ENCODE results near the gene NOL11.
"Not testable (repeated sequence)": the region's sequence is repeated elsewhere in the genome, so short reads cannot be mapped to it uniquely, and the experiment has no call there.

Gene NOL11

DNA sequence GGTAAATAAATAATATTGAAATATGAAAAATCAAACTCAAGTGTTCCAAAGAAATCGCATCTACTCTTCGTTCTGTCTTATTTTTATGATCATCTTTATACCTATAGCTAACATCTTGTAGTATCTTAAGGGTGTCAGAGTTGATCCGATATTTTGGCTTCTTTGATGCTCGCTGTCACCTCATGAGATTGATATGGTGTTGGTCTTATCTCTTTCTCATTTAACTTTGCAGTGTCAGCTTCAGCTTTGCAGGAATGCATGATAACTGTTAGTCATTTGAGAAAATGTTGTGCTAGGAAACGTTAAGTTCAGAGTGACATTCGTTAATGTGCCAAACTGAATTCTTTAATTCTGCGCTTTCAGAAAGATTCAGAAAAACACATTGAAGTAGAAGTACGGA lies 19.4 kb downstream of the NOL11 start:
- Histone ChIP-seq H3K27ac (ENCODE audit: low read depth, low read length) (no peak overlapping the region), H3K9me3 (ENCODE audit: low read length) (no peaks in the 10 kb centered on the region), H3K9ac (ENCODE audit: low read length) (no peak overlapping the region), H3K27me3 (ENCODE audit: control insufficient read depth in 1 of 2, insufficient read depth in 2 of 2, low read length in 2 of 2) (no peaks in the 10 kb centered on the region), H3K4me1 (ENCODE audit: insufficient read depth, low read length) (no peaks in the 10 kb centered on the region), H3K4me3 (ENCODE audit: low read depth in 1 of 2, low read length in 2 of 2) (no peak overlapping the region), H3K36me3 (ENCODE audit: insufficient read depth, low read length) (peaks cover 66% of the 10 kb centered on the region)

GRCh38 chr17:67742025-67742424 lies 24.3 kb downstream of the NOL11 start:
- peaks cover 63% of the 10 kb centered on the region for H3K36me3 ChIP-seq (ENCODE audit: insufficient read depth, low read length)
- H3K9ac ChIP-seq (ENCODE audit: low read length), result no peak overlapping the region
- H3K4me1 ChIP-seq (ENCODE audit: insufficient read depth, low read length), result no peaks in the 10 kb centered on the region
- H3K4me3 ChIP-seq (ENCODE audit: low read depth in 1 of 2, low read length in 2 of 2), result no peak overlapping the region
- no peak overlapping the region for H3K27ac ChIP-seq (ENCODE audit: low read depth, low read length)
- H3K9me3 ChIP-seq (ENCODE audit: low read length), result no peaks in the 10 kb centered on the region
- no peaks in the 10 kb centered on the region for H3K27me3 ChIP-seq (ENCODE audit: control insufficient read depth in 1 of 2, insufficient read depth in 2 of 2, low read length in 2 of 2)

DNA sequence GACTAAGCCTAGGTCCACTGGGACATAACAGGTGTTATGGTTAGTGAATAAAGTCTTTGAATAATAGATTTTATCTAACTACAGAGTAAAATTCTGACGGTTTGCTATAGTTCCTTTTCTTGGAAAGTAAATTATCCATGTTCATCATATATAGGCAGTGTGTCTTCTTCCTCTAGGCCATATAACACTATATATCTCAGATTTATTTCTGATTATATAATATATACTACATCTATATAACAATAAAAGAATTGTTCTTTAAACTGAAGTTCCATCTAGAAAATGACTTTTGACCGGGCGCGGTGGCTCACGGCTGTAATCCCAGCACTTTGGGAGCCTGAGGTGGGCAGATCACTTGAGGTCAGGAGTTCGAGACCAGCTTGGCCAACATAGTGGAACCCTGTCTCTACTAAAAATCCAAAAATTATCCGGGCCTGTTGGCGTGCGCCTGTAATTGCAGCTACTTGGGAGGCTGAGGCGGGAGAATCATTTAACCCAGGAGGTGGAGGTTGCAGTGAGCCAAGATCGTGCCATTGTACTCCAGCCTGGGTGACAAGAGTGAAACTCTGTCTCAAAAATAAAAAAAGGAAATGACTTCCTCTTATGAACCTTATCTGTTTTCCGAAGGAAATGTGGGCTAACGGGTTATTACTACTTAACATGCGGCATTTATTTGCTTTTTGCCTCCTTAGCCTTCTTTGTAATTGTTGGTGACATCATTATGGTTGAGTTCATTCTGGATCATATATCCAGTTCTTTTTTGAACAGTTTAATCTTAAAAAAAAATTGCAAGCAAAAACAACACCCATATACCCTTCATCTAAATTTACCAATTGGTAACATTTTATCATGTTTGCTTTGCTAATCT lies 29.2 kb downstream of the NOL11 start:
- no peak overlapping the region for H3K9ac ChIP-seq (ENCODE audit: low read length)
- H3K27ac ChIP-seq (ENCODE audit: low read depth, low read length), result no peak overlapping the region
- H3K4me3 ChIP-seq (ENCODE audit: low read depth in 1 of 2, low read length in 2 of 2), result no peak overlapping the region
- no peaks in the 10 kb centered on the region for H3K27me3 ChIP-seq (ENCODE audit: control insufficient read depth in 1 of 2, insufficient read depth in 2 of 2, low read length in 2 of 2)
- peaks cover 37% of the 10 kb centered on the region for H3K36me3 ChIP-seq (ENCODE audit: insufficient read depth, low read length)
- H3K9me3 ChIP-seq (ENCODE audit: low read length), result no peaks in the 10 kb centered on the region
- no peaks in the 10 kb centered on the region for H3K4me1 ChIP-seq (ENCODE audit: insufficient read depth, low read length)

DNA sequence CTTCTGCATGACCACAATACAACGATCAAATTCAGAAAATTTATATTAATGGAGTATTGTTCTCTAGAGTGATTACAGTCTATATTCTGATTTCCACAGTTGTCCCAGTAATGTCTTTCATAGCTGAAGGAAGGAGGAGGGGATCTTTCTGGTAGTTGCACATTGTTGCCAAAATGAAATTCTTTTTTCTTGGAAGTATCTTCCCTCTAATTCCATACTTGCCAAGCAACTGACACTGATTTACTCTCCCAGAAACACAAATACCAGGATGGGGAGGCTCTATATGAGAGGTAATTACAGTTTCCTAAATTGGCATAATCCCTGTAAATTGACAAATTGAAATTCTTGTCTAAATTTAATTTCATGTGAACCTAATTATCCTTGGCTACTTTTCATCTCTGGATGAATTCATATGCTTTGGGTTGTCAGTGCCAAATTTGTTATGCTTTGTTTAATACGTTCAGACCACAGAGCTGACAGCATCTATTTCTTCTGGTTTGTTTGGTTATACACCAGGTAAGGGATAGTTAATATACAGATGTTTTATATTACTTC lies 30.0 kb downstream of the NOL11 start:
- Histone ChIP-seq H3K9me3 (ENCODE audit: low read length) (no peaks in the 10 kb centered on the region), H3K4me1 (ENCODE audit: insufficient read depth, low read length) (no peaks in the 10 kb centered on the region), H3K9ac (ENCODE audit: low read length) (no peak overlapping the region), H3K4me3 (ENCODE audit: low read depth in 1 of 2, low read length in 2 of 2) (no peak overlapping the region), H3K27ac (ENCODE audit: low read depth, low read length) (no peak overlapping the region), H3K36me3 (ENCODE audit: insufficient read depth, low read length) (peaks cover 29% of the 10 kb centered on the region), H3K27me3 (ENCODE audit: control insufficient read depth in 1 of 2, insufficient read depth in 2 of 2, low read length in 2 of 2) (no peaks in the 10 kb centered on the region)

DNA sequence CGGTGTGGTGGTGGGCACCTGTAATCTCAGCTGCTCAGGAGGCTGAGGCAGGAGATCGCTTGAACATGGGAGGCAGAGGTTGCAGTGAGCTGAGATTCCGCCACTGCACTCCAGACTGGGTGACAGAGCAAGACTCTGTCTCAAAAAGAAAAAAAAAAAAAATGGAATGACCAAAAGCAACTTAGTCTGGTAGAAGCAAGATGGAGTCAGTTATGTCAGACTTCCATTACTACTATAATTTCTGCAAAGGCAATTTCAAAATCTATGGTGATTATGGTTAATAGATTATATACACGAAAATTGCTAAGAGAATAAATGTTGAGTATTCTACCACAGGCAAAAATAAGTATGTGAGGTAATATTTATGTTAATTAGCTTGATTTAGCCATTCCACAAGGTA lies 32.3 kb downstream of the NOL11 start:
- Histone ChIP-seq H3K4me3 (ENCODE audit: low read depth in 1 of 2, low read length in 2 of 2) (no peak overlapping the region), H3K9ac (ENCODE audit: low read length) (no peak overlapping the region), H3K4me1 (ENCODE audit: insufficient read depth, low read length) (no peaks in the 10 kb centered on the region), H3K27ac (ENCODE audit: low read depth, low read length) (no peak overlapping the region), H3K36me3 (ENCODE audit: insufficient read depth, low read length) (peaks cover 11% of the 10 kb centered on the region), H3K27me3 (ENCODE audit: control insufficient read depth in 1 of 2, insufficient read depth in 2 of 2, low read length in 2 of 2) (no peaks in the 10 kb centered on the region), H3K9me3 (ENCODE audit: low read length) (no peaks in the 10 kb centered on the region)

GRCh38 chr17:67751101-67752074 lies 33.7 kb downstream of the NOL11 start:
- Histone ChIP-seq H3K36me3 (ENCODE audit: insufficient read depth, low read length) (peaks cover 11% of the 10 kb centered on the region), H3K9ac (ENCODE audit: low read length) (no peak overlapping the region)

GRCh38 chr17:67752160-67752559 lies 34.4 kb downstream of the NOL11 start:
- H3K9me3 ChIP-seq (ENCODE audit: low read length); H3K4me3 ChIP-seq (ENCODE audit: low read depth in 1 of 2, low read length in 2 of 2); H3K27ac ChIP-seq (ENCODE audit: low read depth, low read length); H3K9ac ChIP-seq (ENCODE audit: low read length); H3K4me1 ChIP-seq (ENCODE audit: insufficient read depth, low read length); H3K27me3 ChIP-seq (ENCODE audit: control insufficient read depth in 1 of 2, insufficient read depth in 2 of 2, low read length in 2 of 2): not testable (repeated sequence)
- peaks cover 11% of the 10 kb centered on the region for H3K36me3 ChIP-seq (ENCODE audit: insufficient read depth, low read length)

More at GRCh38 chr17:67751101-67752074, 33.7 kb downstream of the NOL11 start:
- H3K27me3 ChIP-seq (ENCODE audit: control insufficient read depth in 1 of 2, insufficient read depth in 2 of 2, low read length in 2 of 2), result no peaks in the 10 kb centered on the region
- no peaks in the 10 kb centered on the region for H3K9me3 ChIP-seq (ENCODE audit: low read length)
- no peak overlapping the region for H3K4me3 ChIP-seq (ENCODE audit: low read depth in 1 of 2, low read length in 2 of 2)
- no peaks in the 10 kb centered on the region for H3K4me1 ChIP-seq (ENCODE audit: insufficient read depth, low read length)
- no peak overlapping the region for H3K27ac ChIP-seq (ENCODE audit: low read depth, low read length)

DNA sequence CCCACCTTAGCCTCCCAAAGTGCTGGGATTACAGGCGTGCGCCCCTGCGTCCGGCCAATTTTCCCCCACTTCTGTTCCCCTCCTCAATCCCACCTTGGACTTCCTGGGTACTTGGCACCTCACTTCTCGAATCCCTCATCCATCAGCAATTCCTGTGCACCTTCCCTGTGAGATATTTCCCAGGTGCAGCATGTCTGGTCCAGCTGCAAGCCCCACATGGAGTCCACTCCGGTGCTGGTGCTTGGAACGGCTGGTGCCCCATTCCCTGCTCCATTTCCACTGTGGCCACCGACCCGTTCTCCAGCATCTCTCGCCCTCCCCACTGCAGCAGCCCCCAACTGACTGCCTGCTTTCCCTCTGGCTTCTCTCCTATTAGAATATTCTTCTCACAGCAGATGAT lies 35.3 kb downstream of the NOL11 start:
- Histone ChIP-seq H3K27ac (ENCODE audit: low read depth, low read length) (no peak overlapping the region), H3K36me3 (ENCODE audit: insufficient read depth, low read length) (peaks cover 11% of the 10 kb centered on the region), H3K27me3 (ENCODE audit: control insufficient read depth in 1 of 2, insufficient read depth in 2 of 2, low read length in 2 of 2) (no peaks in the 10 kb centered on the region), H3K4me3 (ENCODE audit: low read depth in 1 of 2, low read length in 2 of 2) (no peak overlapping the region), H3K9me3 (ENCODE audit: low read length) (no peaks in the 10 kb centered on the region), H3K9ac (ENCODE audit: low read length) (no peak overlapping the region), H3K4me1 (ENCODE audit: insufficient read depth, low read length) (no peaks in the 10 kb centered on the region)

DNA sequence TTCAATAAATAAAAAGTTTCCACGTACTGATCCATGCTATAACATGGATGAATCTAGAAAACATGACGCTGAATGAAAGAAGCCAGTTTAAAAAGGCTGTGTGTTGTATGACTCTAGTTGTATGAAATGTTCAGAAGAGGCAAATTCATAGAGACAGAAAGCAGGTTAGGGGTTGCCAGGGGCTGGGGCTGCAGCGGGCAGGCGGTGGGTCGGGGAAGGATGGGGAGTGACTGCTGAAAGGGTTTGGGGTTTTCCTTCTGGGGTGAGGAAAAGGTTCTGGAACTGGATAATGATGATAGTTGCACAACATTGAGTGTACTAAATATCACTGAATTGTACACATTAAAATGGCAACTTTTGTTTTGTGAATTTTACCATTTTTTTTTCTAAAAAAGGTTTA lies 36.3 kb downstream of the NOL11 start:
- no peak overlapping the region for H3K4me3 ChIP-seq (ENCODE audit: low read depth in 1 of 2, low read length in 2 of 2)
- no peaks in the 10 kb centered on the region for H3K9me3 ChIP-seq (ENCODE audit: low read length)
- H3K4me1 ChIP-seq (ENCODE audit: insufficient read depth, low read length), result no peaks in the 10 kb centered on the region
- H3K27ac ChIP-seq (ENCODE audit: low read depth, low read length), result no peak overlapping the region
- H3K9ac ChIP-seq (ENCODE audit: low read length), result no peak overlapping the region
- peaks cover 11% of the 10 kb centered on the region for H3K36me3 ChIP-seq (ENCODE audit: insufficient read depth, low read length)
- no peaks in the 10 kb centered on the region for H3K27me3 ChIP-seq (ENCODE audit: control insufficient read depth in 1 of 2, insufficient read depth in 2 of 2, low read length in 2 of 2)

- not testable (repeated sequence) for H3K9me3 ChIP-seq (ENCODE audit: low read length); H3K27me3 ChIP-seq (ENCODE audit: control insufficient read depth in 1 of 2, insufficient read depth in 2 of 2, low read length in 2 of 2); H3K36me3 ChIP-seq (ENCODE audit: insufficient read depth, low read length); H3K27ac ChIP-seq (ENCODE audit: low read depth, low read length); H3K4me1 ChIP-seq (ENCODE audit: insufficient read depth, low read length); H3K9ac ChIP-seq (ENCODE audit: low read length); H3K4me3 ChIP-seq (ENCODE audit: low read depth in 1 of 2, low read length in 2 of 2)
Observed at GRCh38 chr17:67754686-67755085, 37.0 kb downstream of the NOL11 start.

GRCh38 chr17:67756766-67757165 lies 39.0 kb downstream of the NOL11 start:
- H3K4me3 ChIP-seq (ENCODE audit: low read depth in 1 of 2, low read length in 2 of 2); H3K27me3 ChIP-seq (ENCODE audit: control insufficient read depth in 1 of 2, insufficient read depth in 2 of 2, low read length in 2 of 2); H3K9ac ChIP-seq (ENCODE audit: low read length); H3K36me3 ChIP-seq (ENCODE audit: insufficient read depth, low read length); H3K4me1 ChIP-seq (ENCODE audit: insufficient read depth, low read length); H3K9me3 ChIP-seq (ENCODE audit: low read length); H3K27ac ChIP-seq (ENCODE audit: low read depth, low read length): not testable (repeated sequence)
